Nephron (organoid): ENCODE data around the gene SECISBP2.
A peak's percentile ranks its signal among the peaks of the same experiment; 100 is the strongest.

Experiments used
- H3K27ac Mint-ChIP-seq, 3 experiments: 2 replicates each; pipeline ENCODE4 v1.8.0; 2020; ENCODE audit warnings: mixed read lengths in 3 of 3, mild to moderate bottlenecking in 2 of 3, moderate library complexity in 1 of 3
- H3K27me3 Mint-ChIP-seq: 2 replicates; pipeline ENCODE4 v1.8.0; 2021; ENCODE audit warnings: low read depth, mild to moderate bottlenecking, moderate library complexity, mixed read lengths
- H3K36me3 Mint-ChIP-seq: 2 replicates; pipeline ENCODE4 v1.8.0; 2020; ENCODE audit warnings: low read depth, mixed read lengths
- H3K4me1 Mint-ChIP-seq: 2 replicates; pipeline ENCODE4 v1.8.0; 2020; ENCODE audit warnings: mixed read lengths
- H3K4me3 Mint-ChIP-seq, 3 experiments: 2 replicates each; pipeline ENCODE4 v1.8.0; 2020; ENCODE audit warnings: mild to moderate bottlenecking in 3 of 3, mixed read lengths in 3 of 3, moderate library complexity in 2 of 3
- H3K9me3 Mint-ChIP-seq: 2 replicates; pipeline ENCODE4 v1.8.0; 2020; ENCODE audit warnings: mixed read lengths
- CTCF ChIP-seq, 3 experiments: fragments of 200-600 bp; sonication (generic); IDR thresholded peaks; one replicate each; pipeline ENCODE4 v1.5.0; 2021; ENCODE audit warnings: antibody characterized with exemption in 3 of 3; ENCODE audit not compliant: unreplicated experiment in 3 of 3

The SECISBP2 gene

GRCh38 chr9:89388084-89388867, 70.0 kb downstream of the SECISBP2 start:
- H3K27me3 Mint-ChIP-seq = no peaks in the 10 kb centered on the region
- H3K4me3 Mint-ChIP-seq = no peak overlapping the region
- H3K9me3 Mint-ChIP-seq = no peaks in the 10 kb centered on the region
- peaks cover 50% of the 10 kb centered on the region for H3K36me3 Mint-ChIP-seq
- TF ChIP-seq CTCF (IDR thresholded peaks at IDR 0.05; ENCODE audit: unreplicated experiment in 3 of 3) = no peak
- H3K4me1 Mint-ChIP-seq = no peaks in the 10 kb centered on the region
- no peak overlapping the region for H3K27ac Mint-ChIP-seq

GRCh38 chr9:89388868-89389177, 70.5 kb downstream of the SECISBP2 start:
- Mint-ChIP-seq H3K9me3 (no peaks in the 10 kb centered on the region), H3K4me1 (no peaks in the 10 kb centered on the region), H3K27me3 (no peaks in the 10 kb centered on the region), H3K27ac (no peak overlapping the region), H3K4me3 (no peak overlapping the region), H3K36me3 (peaks cover 51% of the 10 kb centered on the region)
- no peak for TF ChIP-seq CTCF (IDR thresholded peaks at IDR 0.05; ENCODE audit: unreplicated experiment in 3 of 3)

- no peak for TF ChIP-seq CTCF (IDR thresholded peaks at IDR 0.05; ENCODE audit: unreplicated experiment in 3 of 3)
- Mint-ChIP-seq H3K4me3 (no peak overlapping the region), H3K9me3 (no peaks in the 10 kb centered on the region), H3K4me1 (no peaks in the 10 kb centered on the region), H3K27me3 (no peaks in the 10 kb centered on the region), H3K27ac (peak overlapping the region in 1 of 3 experiments; percentile 58), H3K36me3 (peaks cover 53% of the 10 kb centered on the region)
These were observed 71.8 kb downstream of the SECISBP2 start for GRCh38 chr9:89390068-89390555.

GRCh38 chr9:89390578-89391116, 72.3 kb downstream of the SECISBP2 start:
- Mint-ChIP-seq H3K36me3 (peaks cover 50% of the 10 kb centered on the region), H3K27me3 (no peaks in the 10 kb centered on the region), H3K27ac (peak overlapping the region; percentile 26 to 67 (median 58)), H3K9me3 (no peaks in the 10 kb centered on the region), H3K4me3 (no peak overlapping the region), H3K4me1 (no peaks in the 10 kb centered on the region)
- no peak for TF ChIP-seq CTCF (IDR thresholded peaks at IDR 0.05; ENCODE audit: unreplicated experiment in 3 of 3)

- H3K4me3 Mint-ChIP-seq = no peak overlapping the region
- no peaks in the 10 kb centered on the region for H3K4me1 Mint-ChIP-seq
- peaks cover 46% of the 10 kb centered on the region for H3K36me3 Mint-ChIP-seq
- H3K27me3 Mint-ChIP-seq = no peaks in the 10 kb centered on the region
- H3K9me3 Mint-ChIP-seq = no peaks in the 10 kb centered on the region
- no peak for TF ChIP-seq CTCF (IDR thresholded peaks at IDR 0.05; ENCODE audit: unreplicated experiment in 3 of 3)
- no peak overlapping the region for H3K27ac Mint-ChIP-seq
These were observed 73.3 kb downstream of the SECISBP2 start for GRCh38 chr9:89391585-89391984.

- peaks cover 48% of the 10 kb centered on the region for H3K36me3 Mint-ChIP-seq
- H3K27me3 Mint-ChIP-seq = peaks cover 3% of the 10 kb centered on the region
These were observed 76.1 kb downstream of the SECISBP2 start for GRCh38 chr9:89394412-89394811.

More at GRCh38 chr9:89394412-89394811, 76.1 kb downstream of the SECISBP2 start:
- Mint-ChIP-seq H3K27ac (no peak overlapping the region), H3K4me1 (no peaks in the 10 kb centered on the region), H3K4me3 (no peak overlapping the region), H3K9me3 (no peaks in the 10 kb centered on the region)
- no peak for TF ChIP-seq CTCF (IDR thresholded peaks at IDR 0.05; ENCODE audit: unreplicated experiment in 3 of 3)
